Spleen (tissue), 11 donors: ENCODE measurements around the gene STAMBP. TPM values are rescaled to one million over a fixed set of nuclear protein-coding genes. Genes with fewer than 3 reads are reported as not detected.

Source experiments
- DNase-seq: peaks from one replicate; pipeline ENCODE4 v3.0.0-alpha.2; 2020
- H3K27ac ChIP-seq, 8 donors: fragments of 200-600 bp; sonication (generic) in 7 of 8; 1 replicate in 4 of 8; 2 replicates in 4 of 8; pipeline versions ENCODE4 v1.5.0 to v1.8.0; 2016 to 2021; ENCODE audit warnings: inconsistent platforms in 4 of 8, mild to moderate bottlenecking in 4 of 8, moderate library complexity in 1 of 8
- H3K27me3 ChIP-seq, 7 donors: fragments of 200-600 bp; sonication (generic) in 6 of 7; replicated peaks in 1 of 7; 1 replicate in 4 of 7; 2 replicates in 3 of 7; pipeline versions ENCODE4 v1.5.0 to v1.8.0; 2016 to 2021; ENCODE audit warnings: inconsistent platforms in 3 of 7, mild to moderate bottlenecking in 1 of 7
- H3K36me3 ChIP-seq, 6 donors: fragments of 200-600 bp; sonication (generic) in 5 of 6; 1 replicate in 4 of 6; 2 replicates in 2 of 6; pipeline versions ENCODE4 v1.5.0 to v1.8.0; 2016 to 2021; ENCODE audit warnings: inconsistent platforms in 2 of 6
- H3K4me1 ChIP-seq, 6 donors: fragments of 200-600 bp; sonication (generic) in 5 of 6; 1 replicate in 3 of 6; 2 replicates in 3 of 6; pipeline versions ENCODE4 v1.5.0 to v1.8.0; 2016 to 2021; ENCODE audit warnings: inconsistent platforms in 3 of 6
- H3K4me3 ChIP-seq, 8 donors: fragments of 200-600 bp; sonication (generic) in 7 of 8; 1 replicate in 4 of 8; 2 replicates in 4 of 8; pipeline versions ENCODE4 v1.5.0 to v1.8.0; 2016 to 2021; ENCODE audit warnings: inconsistent platforms in 4 of 8, mild to moderate bottlenecking in 4 of 8, moderate library complexity in 2 of 8
- H3K9me3 ChIP-seq, 8 donors: fragments of 200-600 bp; sonication (generic) in 7 of 8; 1 replicate in 4 of 8; 2 replicates in 4 of 8; pipeline versions ENCODE4 v1.5.0 to v1.8.0; 2016 to 2021; ENCODE audit warnings: inconsistent platforms in 4 of 8
- CTCF ChIP-seq, 11 experiments: fragments of 200-600 bp in 7 of 11; fragments of 450-650 bp in 4 of 11; sonication (generic) in 4 of 11; IDR thresholded peaks in 8 of 11; conservative IDR thresholded peaks in 3 of 11; 1 replicate in 7 of 11; 2 replicates in 4 of 11; pipeline versions ENCODE4 v1.4.0 to v1.8.0; 2016 to 2021; ENCODE audit warnings: antibody characterized with exemption in 11 of 11, inconsistent platforms in 4 of 11, mild to moderate bottlenecking in 1 of 11
- POLR2A ChIP-seq, 3 donors: fragments of 450-650 bp; IDR thresholded peaks; one replicate each; pipeline ENCODE4 v1.5.1; 2017; ENCODE audit warnings: antibody characterized with exemption in 3 of 3, mild to moderate bottlenecking in 1 of 3
- POLR2AphosphoS5 ChIP-seq, 3 donors: sonication (generic); formaldehyde crosslinking; IDR thresholded peaks; one replicate each; pipeline ENCODE4 v1.5.1; 2017; ENCODE audit warnings: antibody characterized with exemption in 3 of 3
- WGBS, 5 donors: extraction: QIAGEN DNeasy Blood & Tissue Kit in 3 of 5; methylation state at CpG; one replicate each; pipeline versions ENCODE4 v1.1.5 to v1.1.7; 2013 to 2018; 5-methylcytosine and 5-hydroxymethylcytosine counted together
- intact Hi-C: fragments of 100-400 bp; cut with DNase I; formaldehyde crosslinking; loops from one replicate; pipeline ENCODE4 v1.15.0; 2023; ENCODE audit warnings: low total_unique reads
- polyA plus RNA-seq, 3 donors: library from polyadenylated mRNA; stranded (reverse); fragments of 200-250 nt; gene quantifications; one replicate each; pipeline ENCODE4 v1.2.1, GENCODE V29; 2013
- total RNA-seq, 7 donors: library from RNA; depleted of rRNA in 3 of 7; stranded (reverse); fragments of >200 nt in 3 of 7; fragmentation: NEBNext Ultra II Directional in 4 of 7; extraction: Animal tissue kit (Norgen Biotek cat#: 25700) in 4 of 7; gene quantifications; one replicate each; pipeline versions ENCODE4 v1.1.0 to v1.2.1, GENCODE V29; 2016 to 2021
- donor health status: healthy with polysubstance abuse.
- donor health status: DM: no; HTN: no; CAD: no; lungs with moderate emphysema.
- donor health status: DM: no; HTN: no; CAD: no.
- donor health status: Bipolar disorder and iron deficiency.
- donor health status: healthy.
- donor health status: DM: no; HTN: no; CAD: no.
- donor health status: DM: yes; HTN: yes; CAD: no.

The STAMBP gene
- total and polyA plus RNA-seq, 10 donors, result 19.5 to 35.1 (median 28.1) TPM

GRCh38 chr2:73891276-73891901 lies 62.6 kb downstream of the STAMBP start:
- Histone ChIP-seq H3K9me3 (no peaks in the 10 kb centered on the region), H3K36me3 (no peaks in the 10 kb centered on the region), H3K4me1 (peaks cover 0 to 4% (median 0%) of the 10 kb centered on the region in 6 donors), H3K27me3 (no peaks in the 10 kb centered on the region), H3K4me3 (no peak overlapping the region), H3K27ac (no peak overlapping the region)
- 74 to 98% (median 87%) methylated on average over 2 to 5 of the region's 5 CpGs for WGBS, 5 donors
- intact Hi-C loops, result no loop called here
- no peak for TF ChIP-seq CTCF (IDR thresholded peaks at IDR 0.05 in 8 of 11, conservative IDR thresholded peaks at IDR 0.05 in 3 of 11)
- TF ChIP-seq POLR2AphosphoS5 (IDR thresholded peaks at IDR 0.05), result no peak
- no peak for TF ChIP-seq POLR2A (IDR thresholded peaks at IDR 0.05)
- no peak for DNase-seq

DNA sequence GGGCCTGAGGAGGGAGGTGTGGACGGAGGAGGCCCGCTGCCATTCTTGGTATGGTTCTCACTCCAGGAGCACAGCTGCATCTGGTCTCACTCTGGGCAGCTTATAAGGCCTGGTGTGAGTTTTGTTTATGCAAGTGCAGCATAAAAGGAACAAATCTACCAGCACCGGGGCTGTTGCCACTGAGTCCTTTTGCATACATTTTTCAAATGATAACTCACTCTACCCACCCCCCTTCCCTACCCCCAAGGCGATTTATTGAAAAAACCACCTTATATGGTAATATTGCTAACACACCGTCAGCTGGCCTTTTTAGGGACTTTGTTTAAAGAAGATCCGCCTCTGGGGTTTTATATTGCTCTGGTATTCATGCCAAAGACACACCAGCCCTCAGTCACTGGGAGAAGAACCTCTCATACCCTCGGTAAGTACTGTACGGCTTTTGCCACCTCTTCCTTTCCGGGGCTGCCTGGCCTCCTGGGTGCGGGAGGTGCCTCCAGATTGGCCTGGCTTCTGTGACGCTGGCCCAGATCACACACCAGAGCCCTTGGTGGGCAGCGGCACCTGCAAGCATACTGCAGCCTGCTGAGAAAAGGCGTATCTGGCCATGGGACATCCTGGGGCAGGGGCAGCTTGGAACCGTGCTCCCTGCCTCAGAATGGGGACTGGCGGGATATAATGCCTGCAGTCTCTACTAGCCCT lies 64.0 kb downstream of the STAMBP start, which contains the start of gene ACTG2:
ACTG2 (plus strand) TSS at position 378 of the 699 bp plus-strand sequence. CDS start 8,304 bp downstream, outside the sequence.
- intact Hi-C loops, result no loop called here
- H3K4me3 ChIP-seq, result no peak within 1 kb of the TSS
- no peaks in the 10 kb centered on the region for H3K9me3 ChIP-seq
- DNase-seq, result no peak
- TF ChIP-seq CTCF (IDR thresholded peaks at IDR 0.05 in 8 of 11, conservative IDR thresholded peaks at IDR 0.05 in 3 of 11) (no peak), POLR2AphosphoS5 (IDR thresholded peaks at IDR 0.05) (no peak), POLR2A (IDR thresholded peaks at IDR 0.05) (no peak)
- H3K36me3 ChIP-seq, result no peaks in the 10 kb centered on the region
- 83 to 89% (median 86%) methylated on average over 12 to 15 of the region's 15 CpGs for WGBS, 5 donors
- peaks cover 0 to 13% (median 0%) of the 10 kb centered on the region in 6 donors for H3K4me1 ChIP-seq
- H3K27me3 ChIP-seq, result no peaks in the 10 kb centered on the region
- H3K27ac ChIP-seq, result no peak within 1 kb of the TSS

- no peak for TF ChIP-seq POLR2A (IDR thresholded peaks at IDR 0.05)
- no peak for TF ChIP-seq CTCF (IDR thresholded peaks at IDR 0.05 in 8 of 11, conservative IDR thresholded peaks at IDR 0.05 in 3 of 11)
- TF ChIP-seq POLR2AphosphoS5 (IDR thresholded peaks at IDR 0.05), result no peak
- H3K27ac ChIP-seq, result no peak overlapping the region
- no peaks in the 10 kb centered on the region for H3K27me3 ChIP-seq
- intact Hi-C loops, result no loop called here
- H3K4me3 ChIP-seq, result no peak overlapping the region
- peaks cover 0 to 13% (median 0%) of the 10 kb centered on the region in 6 donors for H3K4me1 ChIP-seq
- no peak for DNase-seq
- 84 to 93% (median 88%) methylated on average over 9 of the region's 9 CpGs for WGBS, 5 donors
- no peaks in the 10 kb centered on the region for H3K9me3 ChIP-seq
- H3K36me3 ChIP-seq, result no peaks in the 10 kb centered on the region
Measured at GRCh38 chr2:73893764-73894474, 65.2 kb downstream of the STAMBP start.

GRCh38 chr2:73894475-73894850 lies 65.7 kb downstream of the STAMBP start:
- no peaks in the 10 kb centered on the region for H3K36me3 ChIP-seq
- H3K4me3 ChIP-seq, result no peak overlapping the region
- no peak for TF ChIP-seq POLR2AphosphoS5 (IDR thresholded peaks at IDR 0.05)
- TF ChIP-seq CTCF (IDR thresholded peaks at IDR 0.05 in 8 of 11, conservative IDR thresholded peaks at IDR 0.05 in 3 of 11), result no peak
- no peak for TF ChIP-seq POLR2A (IDR thresholded peaks at IDR 0.05)
- no peaks in the 10 kb centered on the region for H3K27me3 ChIP-seq
- intact Hi-C loops, result no loop called here
- no peak overlapping the region for H3K27ac ChIP-seq
- 78 to 97% (median 94%) methylated on average over 2 of the region's 2 CpGs for WGBS, 5 donors
- peaks cover 0 to 13% (median 0%) of the 10 kb centered on the region in 6 donors for H3K4me1 ChIP-seq
- H3K9me3 ChIP-seq, result no peaks in the 10 kb centered on the region
- DNase-seq, result no peak
